DMS 273 (cell line): ENCODE measurements around the gene IQCF5.
"Not testable (repeated sequence)": the region's sequence is repeated elsewhere in the genome, so short reads cannot be mapped to it uniquely, and the experiment has no call there.

ENCODE experiments used
- DNase-seq: peaks from one replicate; lab custom pipeline; 2025; ENCODE audit not compliant: unreplicated experiment; lab: John Stamatoyannopoulos, UW

The IQCF5 gene

GRCh38 chr3:51875501-51875900 lies at the start of gene IQCF5:
Gene IQCF5 (minus strand): TSS chr3:51875601. CDS start chr3:51875531, 70 bp downstream.
- DNase-seq, result no peak

GRCh38 chr3:51921081-51921578 lies 45.7 kb upstream of the IQCF5 start:
- no peak for DNase-seq

- no peak for DNase-seq
Measured at GRCh38 chr3:51916418-51916817, 41.0 kb upstream of the IQCF5 start.

DNA sequence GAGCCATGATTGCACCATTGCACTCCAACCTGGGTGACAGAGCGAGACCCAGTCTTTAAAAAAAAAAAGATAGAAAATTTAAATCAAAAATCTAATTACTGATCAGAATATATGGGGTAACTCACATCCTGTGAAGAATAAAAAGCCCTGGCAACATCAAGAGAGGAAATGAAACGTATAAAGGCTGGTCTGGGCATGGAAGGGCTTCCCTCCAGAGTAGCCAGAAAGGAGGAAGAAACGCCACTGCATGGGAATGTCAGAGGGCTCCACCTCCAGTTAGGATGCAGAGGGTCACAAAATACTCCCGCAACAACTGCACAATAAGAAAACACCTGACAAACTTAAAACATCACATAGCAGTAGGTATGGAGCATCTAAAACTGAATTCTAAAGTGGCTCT lies 32.6 kb upstream of the IQCF5 start:
- DNase-seq, result no peak

- no peak for DNase-seq
Measured at GRCh38 chr3:51904034-51904823, 28.8 kb upstream of the IQCF5 start.

DNA sequence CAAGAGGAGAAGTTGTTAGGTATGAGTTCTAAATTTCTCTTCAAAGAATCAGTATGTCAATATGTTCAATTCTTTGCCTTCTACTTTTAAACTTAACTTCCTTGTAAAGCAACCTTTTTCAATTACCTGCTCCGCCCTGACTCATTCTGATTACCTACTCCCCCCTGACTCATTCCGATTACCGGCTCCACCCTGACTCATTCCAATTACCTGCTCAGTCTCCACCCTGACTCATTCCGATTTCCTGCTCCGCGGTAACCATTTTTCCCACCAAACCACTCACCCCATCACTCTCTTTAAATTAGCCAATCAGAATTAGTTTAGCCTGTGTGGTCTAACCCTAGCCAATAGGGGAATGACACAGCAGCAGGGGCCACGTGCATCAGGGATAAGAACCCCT lies 27.0 kb upstream of the IQCF5 start:
- DNase-seq, result not testable (repeated sequence)

- not testable (repeated sequence) for DNase-seq
Measured at GRCh38 chr3:51900043-51900442, 24.6 kb upstream of the IQCF5 start.

DNA sequence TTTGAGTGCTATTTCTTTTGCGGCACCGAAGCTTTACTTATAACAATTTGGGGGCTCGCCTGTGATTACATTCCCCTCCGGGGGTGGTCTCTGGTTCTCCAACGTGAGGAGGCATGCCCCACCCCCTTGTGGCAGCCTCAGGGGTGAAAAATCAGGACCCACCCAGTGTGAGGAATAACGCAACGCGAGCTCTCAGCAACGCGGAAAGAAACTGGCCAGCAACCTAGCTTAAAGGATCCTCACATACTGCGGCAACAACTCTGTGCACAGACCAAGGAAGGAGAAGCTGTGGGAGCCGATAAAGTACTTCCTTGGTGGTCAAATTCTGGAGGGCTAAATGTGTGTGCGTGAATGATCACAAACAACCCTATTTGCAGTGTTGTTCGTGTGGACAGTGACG lies 22.0 kb upstream of the IQCF5 start:
- no peak for DNase-seq

- DNase-seq, result no peak
Measured at GRCh38 chr3:51896607-51897305, 21.4 kb upstream of the IQCF5 start.

DNA sequence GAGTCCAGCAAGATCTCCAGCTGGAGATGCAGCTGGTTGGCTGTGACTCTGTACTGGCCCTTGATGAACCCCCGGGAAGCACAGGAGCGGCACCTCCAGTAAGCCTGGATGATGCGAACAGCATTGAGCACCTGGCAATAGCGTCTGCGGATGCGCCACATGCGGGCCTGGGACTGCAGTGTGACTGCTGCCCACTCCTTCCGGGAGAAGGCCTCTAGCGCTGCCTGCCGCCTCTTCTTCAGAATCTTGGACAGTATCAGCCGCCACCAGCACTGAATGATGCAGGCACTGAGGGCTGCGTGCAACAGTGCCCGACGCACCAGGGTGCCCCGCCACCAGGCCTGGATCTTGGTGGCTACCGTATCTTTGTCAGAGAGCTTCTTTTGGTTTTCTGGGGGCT lies 19.5 kb upstream of the IQCF5 start:
- DNase-seq, result no peak

DNA sequence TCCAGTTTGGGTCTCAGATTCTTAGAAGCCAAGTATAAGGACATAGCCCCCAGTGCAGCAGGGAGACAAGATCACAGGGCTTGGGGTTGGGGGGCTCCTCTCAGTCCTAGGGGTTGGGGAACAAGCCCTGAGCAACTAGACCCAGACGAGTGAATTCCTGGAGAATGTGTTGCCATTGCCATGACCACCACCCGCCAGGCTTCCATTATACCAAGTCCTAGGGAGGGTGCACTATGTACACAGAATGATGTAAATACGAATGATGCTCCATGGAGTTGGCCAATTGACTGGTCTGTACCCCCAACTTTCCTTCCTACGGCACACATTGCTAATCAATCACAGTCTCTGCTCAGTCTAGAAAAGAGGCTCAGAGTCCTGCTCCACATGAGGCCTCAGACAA lies 19.0 kb upstream of the IQCF5 start:
- DNase-seq, result no peak

DNA sequence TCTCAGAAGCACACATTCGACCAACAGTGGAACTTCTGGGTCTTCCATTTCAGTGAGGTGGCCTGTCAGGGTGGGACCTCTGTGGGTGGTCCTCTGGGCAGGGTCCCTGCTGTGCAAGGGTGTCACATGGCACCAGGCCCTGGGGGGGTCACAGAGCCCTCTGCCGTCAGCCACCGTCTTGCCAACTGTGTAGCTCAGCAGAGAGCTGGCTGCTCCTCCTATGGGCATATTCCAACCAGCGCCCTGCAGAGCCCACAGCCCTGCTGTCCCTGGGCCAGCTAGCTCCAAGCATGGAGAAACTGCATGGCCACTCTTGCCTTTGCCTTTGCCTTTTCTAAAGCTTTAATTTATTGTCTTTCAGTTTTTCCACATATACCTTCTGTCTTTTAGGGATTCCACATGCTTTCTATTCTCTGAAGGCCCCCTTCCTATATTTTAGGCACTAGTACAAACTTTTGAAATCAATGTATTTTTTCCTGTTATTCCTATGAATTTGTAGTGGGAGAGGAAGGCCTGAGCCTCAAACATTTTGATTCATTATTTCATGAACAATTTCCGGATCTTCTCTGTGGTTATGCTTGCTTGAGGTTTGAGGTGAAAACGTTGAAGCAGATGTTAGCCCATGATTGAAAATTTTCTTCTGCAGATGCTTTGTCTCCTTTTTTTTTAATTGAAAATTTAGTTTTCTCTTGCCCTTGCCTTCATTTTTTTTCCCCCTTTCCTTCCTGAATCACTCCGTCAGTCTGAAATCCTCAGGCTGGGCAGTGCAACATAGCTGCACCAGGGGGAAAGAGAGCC lies 16.0 kb upstream of the IQCF5 start:
- DNase-seq, result no peak

GRCh38 chr3:51888463-51889105 lies 13.2 kb upstream of the IQCF5 start:
- no peak for DNase-seq

DNA sequence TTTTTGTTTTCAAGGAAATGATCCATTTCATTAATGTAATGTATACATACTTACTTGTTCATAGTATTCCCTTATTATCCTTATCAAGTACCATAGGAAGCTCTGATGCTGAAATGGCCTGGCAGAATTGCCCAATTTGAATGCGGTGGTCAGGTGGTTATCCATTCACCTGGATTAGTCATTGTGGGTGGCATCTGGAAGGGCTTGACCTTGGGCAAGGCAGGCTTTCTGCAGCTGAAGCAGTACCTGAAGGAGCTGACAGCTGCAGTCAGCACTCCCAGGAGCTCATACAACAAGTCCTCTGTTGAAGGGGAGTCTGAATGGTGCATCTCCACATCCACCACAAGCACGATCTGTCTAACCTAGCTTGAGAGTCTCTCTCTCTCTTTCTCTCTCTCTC lies 12.2 kb upstream of the IQCF5 start:
- no peak for DNase-seq

DNA sequence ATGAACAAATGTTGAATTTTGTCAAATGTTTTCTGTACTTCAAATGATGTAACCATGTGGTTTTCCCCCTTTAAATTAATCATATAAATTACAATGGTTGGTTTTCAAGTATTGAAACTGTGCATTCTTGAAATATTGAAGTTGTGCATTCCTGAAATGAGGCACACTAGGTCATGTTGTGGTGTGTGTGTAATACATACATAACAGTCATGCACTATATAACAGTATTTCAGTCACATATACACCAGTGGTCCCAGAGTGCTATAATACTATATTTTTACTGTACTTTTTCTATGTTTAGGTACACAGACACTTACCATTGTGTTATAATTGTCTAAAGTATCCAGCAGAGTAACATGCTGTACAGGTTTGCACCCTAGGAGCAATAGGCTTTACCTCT lies 11.0 kb upstream of the IQCF5 start:
- DNase-seq, result no peak

DNA sequence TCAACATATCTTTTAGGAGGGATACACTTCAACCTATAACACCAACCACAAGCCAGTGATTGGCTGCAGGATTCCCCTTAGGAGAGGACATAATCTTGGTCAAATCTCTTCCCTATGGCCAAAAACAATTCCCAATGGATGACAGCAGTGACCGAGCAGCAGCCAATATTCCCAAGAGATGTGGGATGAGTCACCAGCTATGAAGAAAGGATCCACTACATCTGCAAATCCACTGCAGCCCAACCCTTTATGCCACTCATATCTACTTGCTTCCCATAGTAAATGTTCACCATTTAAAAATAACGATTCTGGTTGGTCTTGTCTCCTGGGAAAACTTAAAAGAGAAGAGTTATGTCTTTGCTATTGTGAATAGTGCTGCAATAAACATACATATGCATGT lies 4.5 kb upstream of the IQCF5 start:
- DNase-seq, result no peak

DNA sequence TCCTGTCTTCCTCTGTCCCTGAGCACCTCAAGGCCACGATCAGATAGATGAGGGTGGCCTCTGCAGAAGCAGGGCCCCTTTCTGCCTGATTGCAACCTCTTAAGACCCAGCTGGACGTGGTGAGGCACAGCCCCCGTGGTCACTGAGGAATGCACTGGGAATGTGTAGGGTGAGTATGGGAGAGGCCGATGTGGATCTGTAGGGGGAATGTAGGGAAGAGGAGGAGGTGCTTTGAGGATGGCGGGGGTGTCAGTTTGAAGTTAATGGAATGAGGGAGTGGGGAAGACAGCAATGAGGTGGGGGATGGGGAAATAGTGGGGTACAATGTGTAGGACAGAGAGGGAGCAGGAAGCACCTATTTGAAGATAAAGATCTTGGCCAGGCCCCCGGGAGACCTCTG lies 785 bp upstream of the IQCF5 start:
- no peak for DNase-seq

- no peak for DNase-seq
Measured at GRCh38 chr3:51874889-51875288, 512 bp downstream of the IQCF5 start.

GRCh38 chr3:51874411-51874810 lies 990 bp downstream of the IQCF5 start:
- no peak for DNase-seq

- no peak for DNase-seq
Measured at GRCh38 chr3:51873876-51874275, 1.5 kb downstream of the IQCF5 start.

DNA sequence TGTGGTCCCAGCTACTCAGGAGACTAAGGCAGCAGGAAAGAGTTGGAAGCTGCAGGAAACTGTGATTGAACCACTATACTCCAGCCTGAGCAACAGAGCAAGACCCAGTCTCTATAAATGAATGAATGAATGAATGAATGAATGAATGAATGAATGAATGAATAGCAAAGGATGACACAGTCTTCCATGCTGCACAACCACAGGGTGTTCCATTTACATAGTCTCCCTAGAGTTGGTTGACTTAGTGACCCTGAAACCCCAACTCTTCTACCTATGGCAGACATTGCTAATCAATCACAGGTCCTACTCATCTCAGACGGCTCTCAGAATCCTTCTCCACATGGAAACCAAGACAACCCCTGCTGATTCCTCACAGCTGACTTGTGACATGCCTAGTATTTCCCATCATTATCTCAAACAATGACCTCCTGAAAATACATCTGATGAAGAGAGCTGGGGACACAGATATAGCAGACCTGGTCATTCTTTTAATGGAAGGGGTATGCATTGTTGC lies 2.1 kb downstream of the IQCF5 start:
- DNase-seq, result no peak
